GM12892 (cell line): ENCODE data around the gene CNIH1.

Experiments
- POLR2A ChIP-seq: IDR thresholded peaks from 2 replicates; pipeline ENCODE4 v1.6.1; 2011; ENCODE audit warnings: low read depth, low read length, control low read depth
- POLR2AphosphoS5 ChIP-seq: IDR thresholded peaks from 2 replicates; pipeline ENCODE4 v1.6.1; 2011; ENCODE audit warnings: low read depth, low read length, control low read depth
- TAF1 ChIP-seq: IDR thresholded peaks from 2 replicates; pipeline ENCODE4 v1.6.1; 2011; ENCODE audit warnings: low read depth, mild to moderate bottlenecking, control low read depth, low read length, borderline replicate concordance

- TF ChIP-seq POLR2AphosphoS5 (no peak), POLR2A (no peak), TAF1 (no peak)
Observed at GRCh38 chr14:54465654-54466053, 24.5 kb upstream of the CNIH1 start.
